Measurements from ENCODE around the gene TLE4. TPM values are rescaled to one million over a fixed set of nuclear protein-coding genes. Genes with fewer than 3 reads are reported as not detected.

TLE4 gene
- total and polyA plus RNA-seq, 2 experiments from 2014 or later, result 45.8 to 72.9 TPM

GRCh38 chr9:79570448-79571308, 1.1 kb upstream of the TLE4 start (continued):
- TF ChIP-seq ZNF462 (CRISPR knock-in tag; IDR thresholded peaks at IDR 0.05), result no peak
- peak; percentile 68 for TF ChIP-seq POLR2AphosphoS5 (IDR thresholded peaks at IDR 0.05; ENCODE audit: low read depth)
- TF ChIP-seq EZH2phosphoT487 (IDR thresholded peaks at IDR 0.05; ENCODE audit: unreplicated experiment), result no peak
- TF ChIP-seq ETS1 (IDR thresholded peaks at IDR 0.05), result no peak

GRCh38 chr9:79572032-79572607, 355 bp downstream of the TLE4 start:
- ATAC-seq (peak; percentile 3), DNase-seq (ENCODE audit: low spot score) (no peak)
- no peaks in the 10 kb centered on the region; the same call in 1 of the 2 replicates for H3K36me3 ChIP-seq (ENCODE audit: insufficient read depth)
- Mint-ChIP-seq H3K4me1 (peaks cover 21% of the 10 kb centered on the region), H3K9me3 (peaks cover 4% of the 10 kb centered on the region; the same call in 1 of the 3 replicates), H3K27me3 (ENCODE audit: insufficient read depth, low read depth, poor library complexity) (peaks cover 10% of the 10 kb centered on the region), H3K27ac (no peak overlapping the region), H3K4me3 (0 out of 3 replicates have a peak overlapping the region, but pooled peaks have one; percentile 88), H3K36me3 (ENCODE audit: low read depth) (peaks cover 14% of the 10 kb centered on the region)
- peaks cover 17% of the 10 kb centered on the region for H3K4me1 ChIP-seq (ENCODE audit: insufficient read depth)
- H3K4me3 ChIP-seq, result peak overlapping the region; percentile 74
- peak overlapping the region; percentile 88 for H3K4me2 ChIP-seq
- peak overlapping the region; percentile 83 for H3K27ac ChIP-seq (ENCODE audit: low read depth)
- no peaks in the 10 kb centered on the region for H3K27me3 ChIP-seq (ENCODE audit: insufficient read depth)
- H2AFZ ChIP-seq, result no peak overlapping the region
- H3K9me2 ChIP-seq (ENCODE audit: insufficient read depth), result no peaks in the 10 kb centered on the region
- peaks cover 39% of the 10 kb centered on the region for H3K79me2 ChIP-seq (replicated peaks; ENCODE audit: insufficient read depth)
- H4K20me1 ChIP-seq (replicated peaks; ENCODE audit: insufficient read depth), result peaks cover 4% of the 10 kb centered on the region; the same call in 1 of the 2 replicates
- H3F3A ChIP-seq (replicated peaks; ENCODE audit: low read depth), result 0 out of 2 replicates have a peak, but pooled peaks cover 5% of the 10 kb centered on the region
- TF ChIP-seq JUNB (IDR thresholded peaks at IDR 0.05; ENCODE audit: unreplicated experiment) (no peak), ZNF462 (CRISPR knock-in tag; IDR thresholded peaks at IDR 0.05) (no peak), CREB1 (CRISPR knock-in tag; IDR thresholded peaks at IDR 0.05; ENCODE audit: low read depth) (no peak)

Measured in GM23338 (cell line).